ENCODE data around the gene MSMB.

Gene MSMB

DNA sequence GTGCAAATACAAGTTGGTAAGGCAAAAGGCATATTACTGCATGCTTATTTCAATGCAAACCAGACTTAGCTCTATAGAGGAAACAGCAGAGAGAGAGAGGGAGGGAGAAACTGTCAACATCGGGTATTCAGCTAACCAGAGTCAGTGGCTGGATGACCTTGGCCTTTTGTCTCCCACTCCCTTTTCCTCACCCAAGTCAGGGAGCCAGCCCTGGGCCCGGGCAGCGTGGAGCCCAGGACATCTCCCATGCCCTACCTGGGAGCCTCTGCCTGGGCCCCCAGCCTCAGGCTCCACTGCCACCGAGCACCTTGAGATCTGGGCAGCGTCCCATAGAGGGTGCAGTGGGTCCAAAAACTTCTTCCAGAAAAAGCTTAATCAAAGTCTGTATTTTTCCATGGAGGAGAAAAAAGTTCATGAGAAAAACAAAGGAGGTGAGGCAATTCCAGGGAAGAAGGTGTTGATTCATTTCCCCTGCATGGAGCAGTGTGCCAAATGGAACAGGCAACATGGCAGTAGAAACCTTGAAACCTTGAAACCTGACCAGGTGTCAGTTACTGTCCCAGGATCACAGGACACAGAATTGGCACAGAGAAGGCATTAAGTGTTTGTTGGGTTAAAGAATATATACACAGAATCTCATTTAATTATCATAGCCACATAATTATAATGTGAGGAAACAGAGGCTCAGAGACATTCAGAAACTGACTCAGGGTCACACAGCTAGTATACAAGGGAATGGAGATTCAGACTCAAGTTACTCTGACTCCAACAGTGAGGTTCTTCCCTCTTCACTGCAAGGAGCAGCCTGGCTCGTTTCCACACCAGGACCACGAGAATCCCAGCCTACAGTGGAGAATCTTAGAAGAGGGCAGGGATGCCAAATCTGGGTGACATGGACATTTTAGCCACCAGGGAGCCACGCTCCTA lies 9.9 kb downstream of the MSMB start:
- in situ Hi-C loops (cut with MboI; ENCODE audit: low sequenced_read_pairs): no loop called here

DNA sequence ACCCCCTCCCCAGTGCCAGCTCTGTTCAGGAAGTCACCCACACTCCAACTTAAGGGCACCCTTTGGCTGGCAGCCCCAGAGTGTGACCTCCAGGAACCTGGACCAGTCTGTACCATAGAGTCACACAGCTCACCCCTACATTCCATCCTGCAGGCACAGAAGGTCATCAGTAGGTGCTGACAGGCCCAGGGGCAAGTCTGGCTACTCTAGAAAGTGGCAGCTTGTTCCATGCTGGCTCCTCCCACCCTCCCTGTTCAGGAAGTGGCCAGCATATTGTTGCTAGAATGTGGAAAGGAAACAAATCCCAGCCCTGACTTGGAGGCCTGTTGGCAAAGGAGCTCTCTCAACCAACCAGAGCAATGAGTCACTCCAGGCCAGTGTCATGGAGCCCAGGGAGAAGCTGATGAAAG lies 12.5 kb downstream of the MSMB start:
- in situ Hi-C loops (cut with MboI; ENCODE audit: low sequenced_read_pairs): no loop called here

DNA sequence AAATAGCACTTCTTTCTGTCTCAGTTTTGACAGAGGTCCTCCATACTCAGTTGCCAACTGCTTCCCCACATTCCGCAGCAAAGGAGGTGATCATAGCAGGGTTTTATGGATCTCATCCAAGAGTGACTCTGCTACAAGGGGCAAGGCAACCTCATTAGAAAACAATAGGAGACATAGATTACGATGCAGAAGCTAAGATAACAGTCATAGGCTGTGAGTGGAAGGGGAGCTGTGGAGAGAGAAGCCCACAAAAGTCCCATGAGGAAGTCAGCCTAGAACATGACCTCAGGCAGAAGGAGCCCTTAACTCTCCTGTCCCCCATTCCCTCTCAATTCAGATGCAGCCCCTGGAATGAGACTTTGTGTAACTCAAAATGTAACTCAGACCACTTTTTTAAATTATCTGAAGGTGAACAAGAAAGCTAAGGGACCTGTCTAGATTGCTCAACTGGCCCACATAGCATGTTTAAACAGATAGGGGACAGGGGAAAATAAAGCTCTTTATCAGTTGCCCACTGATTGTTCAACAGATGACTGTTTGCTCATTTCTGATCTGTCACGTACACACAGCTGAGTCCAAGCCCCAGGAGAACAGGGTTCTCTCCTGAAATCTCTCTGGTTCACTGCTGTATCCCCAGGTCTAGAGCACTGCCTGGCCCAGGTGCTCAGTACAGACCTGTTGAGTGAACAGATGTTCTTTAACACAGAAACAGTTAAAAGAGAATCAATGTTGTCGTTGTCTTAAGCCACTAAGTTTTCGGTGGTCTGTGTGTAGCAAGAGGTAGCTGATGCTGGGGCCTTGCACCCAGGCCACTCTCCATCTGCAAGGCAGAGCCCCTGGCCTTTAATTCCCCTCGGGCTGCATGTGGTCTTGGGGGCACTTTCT lies 14.2 kb downstream of the MSMB start:
- in situ Hi-C loops (cut with MboI; ENCODE audit: low sequenced_read_pairs): no loop called here

DNA sequence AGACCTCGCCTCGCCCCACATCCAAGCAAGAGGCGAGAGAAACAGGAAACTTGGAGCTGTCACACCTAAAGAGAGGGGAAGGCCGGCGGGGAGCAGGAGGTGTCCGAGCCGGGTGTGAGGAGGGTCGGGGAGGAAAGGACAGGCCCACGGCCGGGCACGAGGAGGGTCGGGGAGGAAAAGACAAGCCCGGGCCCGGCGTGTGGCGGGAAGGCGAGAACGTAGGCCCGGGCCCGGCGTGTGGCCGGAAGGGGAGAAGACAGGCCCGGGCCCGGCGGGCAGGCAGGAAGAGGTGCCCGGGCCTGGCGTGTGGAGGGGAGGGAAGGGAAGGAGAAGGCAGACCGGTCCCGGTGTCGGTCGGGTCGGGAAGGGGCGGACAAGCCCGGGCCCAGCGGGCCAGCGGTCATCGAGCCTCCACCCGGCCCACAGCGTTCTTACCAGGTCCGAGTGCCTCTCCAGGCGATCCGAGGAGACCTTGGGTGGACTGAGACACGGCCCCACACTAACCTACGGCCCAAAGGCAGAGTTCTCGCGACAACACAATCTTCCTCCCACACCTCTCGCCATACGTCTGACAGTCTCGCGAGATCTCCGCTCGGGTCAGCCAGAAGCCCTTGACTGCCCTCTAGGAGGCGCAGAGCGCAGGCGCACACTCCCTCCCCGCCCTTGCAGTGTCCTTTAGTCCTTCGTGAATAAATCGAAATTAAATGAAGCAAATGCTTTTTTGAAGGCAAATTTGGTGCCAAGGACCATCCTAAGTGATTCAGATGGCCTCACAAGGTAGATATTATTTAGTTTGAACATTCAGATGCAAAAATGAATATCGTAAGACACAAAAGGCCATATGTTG lies 15.8 kb downstream of the MSMB start, which contains the start of gene NCOA4:
NCOA4 (minus strand) TSS at position 533 of the 847 bp plus-strand sequence. CDS start 13,943 bp downstream, outside the sequence.
- in situ Hi-C loops (cut with MboI; ENCODE audit: low sequenced_read_pairs): no loop called here

DNA sequence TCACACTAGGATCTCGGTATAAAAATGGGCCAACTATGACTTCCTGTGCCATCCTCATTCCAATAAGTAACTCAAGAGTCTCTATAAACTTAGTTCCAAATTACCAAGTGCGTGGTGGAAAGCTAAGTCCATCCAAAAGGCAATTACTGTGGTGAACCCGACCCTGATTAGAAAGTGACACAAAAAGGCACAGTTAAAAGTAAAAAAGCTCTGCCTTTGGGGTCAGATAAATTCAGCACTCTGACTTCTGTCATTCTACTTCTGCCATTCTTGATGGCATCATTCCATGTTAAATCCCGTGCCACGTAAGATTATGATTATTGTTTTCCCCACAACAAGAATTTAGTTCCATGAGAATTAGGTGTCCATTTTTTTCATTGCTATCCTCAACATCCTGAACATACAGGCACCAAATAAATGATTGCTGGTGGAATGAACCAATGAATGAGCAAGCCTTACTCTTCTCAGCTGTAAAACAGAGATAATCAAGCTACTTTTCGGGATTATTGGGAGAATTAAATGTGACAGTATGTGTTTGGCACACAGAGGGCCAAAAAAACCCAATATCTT lies 16.5 kb downstream of the MSMB start:
- in situ Hi-C loops (cut with MboI; ENCODE audit: low sequenced_read_pairs): no loop called here

DNA sequence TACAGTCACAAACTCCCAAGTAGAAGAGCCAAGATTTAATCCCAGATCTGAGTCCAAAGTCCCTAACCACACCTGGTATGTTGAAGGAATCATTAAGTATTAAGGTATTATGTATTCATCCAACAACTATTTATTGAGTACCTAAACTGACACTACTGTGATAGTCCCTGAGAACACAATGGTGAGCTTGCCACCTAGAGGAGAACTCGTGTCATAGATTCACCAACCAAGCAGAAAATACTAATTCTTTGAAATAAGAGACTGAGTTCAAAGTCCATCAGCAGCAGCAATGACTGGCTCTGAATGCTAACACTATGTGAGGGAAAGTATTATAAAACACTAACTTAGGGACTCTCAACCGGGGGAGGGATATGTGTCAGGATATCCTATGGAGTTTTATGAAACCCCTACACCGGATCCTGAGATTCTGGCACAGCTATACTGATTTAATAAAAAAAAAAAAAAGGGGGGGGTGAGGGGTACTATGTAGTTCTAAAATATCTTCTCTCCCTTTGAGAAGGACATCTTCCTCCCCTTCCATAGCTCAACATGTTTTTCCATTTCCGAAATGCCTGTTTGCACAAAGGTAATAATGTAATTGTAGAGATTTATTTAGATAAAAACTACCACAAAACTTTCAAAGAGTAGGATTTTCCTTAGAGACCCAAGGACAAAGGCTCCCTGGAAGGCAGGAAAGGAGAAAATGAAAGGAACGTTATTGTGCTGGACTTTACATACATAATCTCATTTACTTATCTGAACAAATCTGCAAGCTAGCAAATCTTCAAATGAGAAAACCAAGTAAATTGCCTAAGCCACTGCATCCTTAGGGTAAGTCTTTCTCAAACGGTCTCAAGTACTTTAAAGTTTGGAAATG lies 17.2 kb downstream of the MSMB start:
- in situ Hi-C loops (cut with MboI; ENCODE audit: low sequenced_read_pairs): no loop called here

DNA sequence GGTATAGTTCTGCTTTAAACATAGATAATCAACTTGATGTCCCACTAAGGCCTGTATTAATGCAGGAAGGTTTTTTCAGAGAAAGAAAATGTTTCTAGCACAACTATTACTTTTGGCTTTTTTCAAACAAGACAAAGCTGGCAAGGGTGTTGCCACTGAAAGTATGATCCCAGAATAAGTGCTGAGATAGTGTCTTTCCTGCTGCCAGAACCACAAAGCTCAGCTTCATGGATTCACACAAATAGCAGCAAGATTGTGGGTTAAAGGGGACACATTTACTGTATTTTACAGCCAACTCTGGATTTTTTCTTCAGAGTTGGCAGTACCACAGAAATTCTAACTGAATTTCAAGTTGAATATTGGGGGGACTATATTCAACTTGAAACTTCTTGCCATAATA lies 20.0 kb downstream of the MSMB start:
- in situ Hi-C loops (cut with MboI; ENCODE audit: low sequenced_read_pairs): no loop called here

DNA sequence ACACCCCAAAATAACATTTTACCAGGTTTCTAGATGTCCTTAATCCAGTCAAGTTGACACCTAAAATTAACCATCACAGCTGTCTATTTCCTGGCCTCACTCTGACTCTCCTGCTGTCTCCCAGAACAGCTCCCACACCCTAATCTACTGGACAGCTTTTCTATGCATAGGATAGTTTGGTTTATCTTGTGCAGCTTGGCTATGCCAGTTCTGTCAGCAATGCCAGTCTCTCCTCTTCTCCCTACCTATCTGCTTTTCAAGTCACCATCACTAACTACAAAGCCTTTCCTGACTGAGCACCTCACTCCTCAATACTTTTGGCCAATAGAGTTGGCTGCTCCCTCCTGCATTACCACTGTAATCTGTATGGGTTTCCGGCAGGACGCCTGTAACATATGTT lies 20.7 kb downstream of the MSMB start:
- in situ Hi-C loops (cut with MboI; ENCODE audit: low sequenced_read_pairs): no loop called here

DNA sequence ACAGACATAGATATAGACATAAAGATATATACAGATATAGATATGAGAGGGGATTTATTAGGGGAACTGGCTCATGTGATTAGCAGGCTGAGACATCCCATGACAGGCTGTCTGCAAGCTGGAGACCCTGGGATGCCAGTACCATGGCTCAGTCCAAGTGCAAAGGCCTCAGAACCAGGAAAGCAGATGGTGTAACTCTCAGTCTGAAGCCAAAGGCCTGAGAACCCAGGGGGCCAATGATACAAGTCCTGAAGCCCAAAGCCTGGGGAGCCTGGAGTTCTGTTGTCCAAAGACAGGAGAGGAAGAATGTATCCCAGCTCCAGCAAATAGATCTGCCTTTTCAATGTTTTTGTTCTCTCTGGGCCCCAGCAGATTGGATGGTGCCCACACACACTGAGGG lies 21.1 kb downstream of the MSMB start:
- in situ Hi-C loops (cut with MboI; ENCODE audit: low sequenced_read_pairs): no loop called here

DNA sequence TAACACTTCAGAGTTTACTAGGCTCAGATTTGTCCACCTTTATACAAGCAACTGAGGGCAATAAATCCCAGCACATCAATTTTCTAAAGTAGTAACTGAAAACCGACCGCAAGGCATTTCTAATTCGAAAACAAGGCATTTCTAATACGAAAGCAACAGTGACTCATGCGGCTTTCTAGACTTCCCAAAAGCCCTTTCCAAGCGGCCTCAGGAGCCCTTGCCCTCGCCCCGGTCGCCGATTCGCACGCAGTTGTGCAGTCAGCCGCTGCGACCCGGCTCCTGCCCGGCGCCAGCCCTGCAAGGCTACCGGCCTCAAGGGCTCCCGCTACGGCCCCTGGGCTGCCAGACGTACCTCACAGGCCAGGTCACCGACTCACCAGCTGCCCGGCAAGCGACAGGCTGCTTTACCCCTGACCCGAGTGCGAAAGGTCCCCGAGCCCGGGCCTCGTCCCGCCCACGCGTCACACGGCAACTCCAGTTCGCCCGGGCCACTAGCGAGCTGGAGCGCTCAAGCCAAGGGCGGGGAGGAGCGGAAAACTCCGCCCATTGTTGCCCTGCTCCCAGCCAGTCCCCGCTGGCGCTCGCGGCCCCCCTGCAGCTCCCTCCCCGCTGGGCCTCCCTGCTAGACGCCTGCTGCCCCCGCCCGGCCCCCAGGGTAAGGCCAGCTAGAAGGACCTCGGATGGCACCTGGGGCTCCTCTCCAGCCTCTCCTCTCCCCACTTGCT lies 22.9 kb downstream of the MSMB start:
- in situ Hi-C loops (cut with MboI; ENCODE audit: low sequenced_read_pairs): no loop called here

DNA sequence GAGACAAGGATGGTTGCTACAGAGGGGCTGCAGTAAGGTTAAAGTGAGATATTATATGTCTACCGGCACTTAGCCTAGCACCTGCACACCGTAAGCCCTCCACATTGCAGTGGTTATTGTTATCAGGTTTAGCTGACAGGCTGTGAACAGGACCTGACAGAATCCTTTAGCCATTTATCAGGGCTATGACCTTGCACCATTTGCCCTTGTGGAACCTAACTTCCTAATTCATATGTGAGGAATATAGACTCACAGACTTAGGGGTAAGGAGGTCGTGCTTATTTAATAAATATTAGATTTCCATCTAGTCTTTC lies 25.8 kb downstream of the MSMB start:
- in situ Hi-C loops (cut with MboI; ENCODE audit: low sequenced_read_pairs): no loop called here

DNA sequence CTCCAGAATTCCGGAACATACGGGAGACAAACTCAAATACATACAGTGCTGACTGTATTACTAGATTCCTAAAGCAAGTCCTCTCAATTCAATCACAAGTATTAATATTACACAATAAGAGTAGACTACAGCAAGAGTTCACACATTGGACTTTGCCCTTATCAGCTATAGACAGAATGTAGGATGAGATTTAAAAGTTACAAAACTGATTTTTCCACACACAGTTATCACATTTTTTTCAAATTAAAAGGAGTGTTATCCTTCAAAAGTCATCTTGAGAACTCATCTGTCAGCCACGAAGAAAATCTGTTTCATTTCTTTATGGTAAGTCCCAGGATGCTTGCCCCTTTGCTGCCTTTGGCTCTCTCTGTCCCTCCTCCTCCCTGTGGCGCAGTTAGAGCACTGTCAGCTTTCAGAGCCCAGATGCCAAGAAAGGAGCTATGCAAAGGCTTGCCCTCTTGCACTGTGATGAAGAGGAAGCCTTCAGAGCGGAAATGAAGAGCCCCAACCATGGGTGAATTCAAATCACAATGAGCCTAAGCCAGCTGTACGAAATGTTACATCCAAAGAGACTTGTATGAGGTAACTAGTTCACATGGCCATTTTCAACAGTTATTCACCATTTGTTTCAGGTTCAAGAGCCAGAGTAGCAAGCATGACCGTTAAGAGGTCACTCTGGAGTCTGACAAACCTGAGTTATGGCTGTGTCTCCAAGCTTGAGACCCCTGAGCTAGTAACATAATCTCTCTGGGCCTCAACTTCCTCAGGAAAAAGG lies 26.3 kb downstream of the MSMB start:
- in situ Hi-C loops (cut with MboI; ENCODE audit: low sequenced_read_pairs): no loop called here

DNA sequence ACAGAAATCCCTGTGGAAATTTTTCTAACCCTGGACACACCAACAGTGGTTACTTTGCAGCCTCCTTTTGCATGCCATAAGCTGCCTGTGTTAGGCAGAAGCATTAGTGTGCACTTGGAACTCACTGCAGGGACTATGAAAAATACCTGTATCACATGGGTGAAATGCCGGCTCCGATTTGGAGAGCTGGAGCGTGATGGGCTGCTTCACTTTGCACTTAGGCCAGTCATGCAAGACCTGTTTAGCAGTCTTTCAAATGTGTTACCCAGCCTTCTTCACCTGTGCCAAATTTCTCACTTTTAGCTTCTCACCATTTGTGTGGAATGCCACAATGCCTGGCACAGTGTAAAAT lies 26.9 kb downstream of the MSMB start:
- in situ Hi-C loops (cut with MboI; ENCODE audit: low sequenced_read_pairs): no loop called here

DNA sequence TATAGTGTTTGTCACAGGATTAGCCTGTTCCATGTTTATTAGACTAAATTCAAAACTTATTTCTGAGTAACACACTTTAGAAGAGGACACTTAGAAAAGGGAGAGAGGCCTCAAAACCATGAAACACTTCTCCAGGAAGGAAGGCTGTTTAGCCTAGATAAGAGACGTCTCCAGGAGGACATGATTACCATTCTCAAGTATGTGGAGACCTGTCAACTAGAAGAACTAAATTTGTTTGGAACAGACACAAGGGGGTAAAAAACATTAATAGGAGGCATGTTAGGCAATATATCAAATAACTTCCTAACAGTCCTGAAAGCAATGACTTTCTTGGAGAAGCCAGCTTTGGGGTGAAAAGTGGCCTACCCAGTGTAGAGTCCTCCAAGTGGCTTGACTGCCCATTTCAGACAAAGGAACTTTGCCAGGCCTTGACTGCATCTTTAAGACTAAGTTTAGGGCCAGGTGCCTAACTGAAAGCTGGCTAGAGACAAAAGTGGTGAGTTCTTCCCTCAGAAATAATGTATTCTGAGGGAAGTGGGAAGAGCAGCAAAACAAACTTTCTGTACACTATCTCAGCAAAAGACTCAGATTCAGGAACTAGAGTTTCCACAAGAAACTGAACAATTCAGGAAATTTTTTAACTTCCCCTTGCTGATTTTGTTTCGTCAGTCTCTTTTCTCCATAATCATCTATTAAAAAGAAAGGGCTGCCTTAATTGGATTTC lies 27.5 kb downstream of the MSMB start:
- in situ Hi-C loops (cut with MboI; ENCODE audit: low sequenced_read_pairs): no loop called here

DNA sequence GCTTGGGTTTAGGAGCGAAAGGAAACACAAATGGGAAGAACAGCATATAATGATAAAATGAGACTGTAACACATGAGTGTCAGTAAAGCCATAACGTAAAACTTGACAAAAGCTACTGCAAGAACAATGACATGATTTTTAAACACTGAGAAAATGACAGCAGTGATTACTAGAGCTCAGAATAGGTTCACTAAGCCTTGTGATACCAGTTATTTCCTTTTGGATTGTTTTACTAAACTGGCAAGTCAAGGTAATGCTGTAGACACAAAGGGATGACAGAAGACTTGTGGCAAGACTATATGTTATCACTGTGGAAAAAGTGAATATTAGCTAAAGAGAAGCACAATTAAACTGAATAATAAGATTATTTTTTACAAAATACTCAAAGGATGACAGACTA lies 28.3 kb downstream of the MSMB start:
- in situ Hi-C loops (cut with MboI; ENCODE audit: low sequenced_read_pairs): no loop called here

DNA sequence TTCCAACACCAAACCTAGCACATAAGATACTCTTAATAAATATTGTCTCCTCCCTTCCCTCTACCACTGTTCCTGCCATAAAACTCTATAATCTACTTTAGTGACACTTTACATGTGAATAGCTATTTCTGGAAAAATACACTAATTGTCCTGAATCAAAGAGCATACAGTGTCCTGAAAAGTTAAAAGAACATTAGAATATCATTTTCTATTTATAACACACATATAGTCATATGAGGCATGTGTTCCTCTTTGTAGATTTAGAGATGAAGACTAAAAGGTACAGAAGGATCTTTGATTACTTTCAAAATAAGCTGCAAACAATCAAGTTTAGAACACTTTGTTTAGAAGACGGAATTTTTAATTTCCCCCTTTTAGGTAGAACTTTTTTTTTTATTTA lies 29.3 kb downstream of the MSMB start:
- in situ Hi-C loops (cut with MboI; ENCODE audit: low sequenced_read_pairs): no loop called here

DNA sequence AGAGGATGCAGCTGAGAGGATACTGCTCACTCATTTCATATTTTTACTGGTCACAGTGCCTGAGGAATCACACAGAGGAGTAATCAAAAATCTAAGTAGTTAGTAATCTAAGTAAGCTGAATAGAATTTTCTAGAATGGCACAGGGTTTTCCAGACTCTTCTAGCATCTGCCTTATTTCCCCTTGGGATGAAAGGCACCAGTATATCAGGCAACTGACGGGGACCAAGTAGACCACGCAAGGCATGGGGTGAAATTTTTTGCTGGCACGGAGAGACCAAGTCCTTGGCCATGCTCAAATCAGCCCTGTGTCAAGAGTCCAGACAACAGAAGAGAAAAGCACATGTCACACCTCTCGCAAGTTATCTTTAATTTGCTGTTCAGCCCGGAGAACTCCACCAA lies 29.9 kb downstream of the MSMB start:
- in situ Hi-C loops (cut with MboI; ENCODE audit: low sequenced_read_pairs): no loop called here
